ENCODE measurements around the gene ALG2.

- TF ChIP-seq, protein P1, sequence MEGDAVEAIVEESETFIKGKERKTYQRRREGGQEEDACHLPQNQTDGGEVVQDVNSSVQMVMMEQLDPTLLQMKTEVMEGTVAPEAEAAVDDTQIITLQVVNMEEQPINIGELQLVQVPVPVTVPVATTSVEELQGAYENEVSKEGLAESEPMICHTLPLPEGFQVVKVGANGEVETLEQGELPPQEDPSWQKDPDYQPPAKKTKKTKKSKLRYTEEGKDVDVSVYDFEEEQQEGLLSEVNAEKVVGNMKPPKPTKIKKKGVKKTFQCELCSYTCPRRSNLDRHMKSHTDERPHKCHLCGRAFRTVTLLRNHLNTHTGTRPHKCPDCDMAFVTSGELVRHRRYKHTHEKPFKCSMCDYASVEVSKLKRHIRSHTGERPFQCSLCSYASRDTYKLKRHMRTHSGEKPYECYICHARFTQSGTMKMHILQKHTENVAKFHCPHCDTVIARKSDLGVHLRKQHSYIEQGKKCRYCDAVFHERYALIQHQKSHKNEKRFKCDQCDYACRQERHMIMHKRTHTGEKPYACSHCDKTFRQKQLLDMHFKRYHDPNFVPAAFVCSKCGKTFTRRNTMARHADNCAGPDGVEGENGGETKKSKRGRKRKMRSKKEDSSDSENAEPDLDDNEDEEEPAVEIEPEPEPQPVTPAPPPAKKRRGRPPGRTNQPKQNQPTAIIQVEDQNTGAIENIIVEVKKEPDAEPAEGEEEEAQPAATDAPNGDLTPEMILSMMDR (IDR thresholded peaks at IDR 0.05): peak; percentile 35 to 63 (median 48)
- TF ChIP-seq POLR2A (IDR thresholded peaks at IDR 0.05) (no peak), POLR2AphosphoS5 (IDR thresholded peaks at IDR 0.05) (no peak)
Measured at GRCh38 chr9:99266255-99267023, 44.7 kb upstream of the ALG2 start.
